ENCODE results near the gene CIAO3.

Gene CIAO3

GRCh38 chr16:682493-683395 lies 58.1 kb downstream of the CIAO3 start (continued):
- TF ChIP-seq ZNF513 (tag by site-specific recombination; IDR thresholded peaks at IDR 0.05) (peak; percentile 77), SP2 (tag by site-specific recombination; IDR thresholded peaks at IDR 0.05) (peak; percentile 40; the same call in 1 of the 2 replicates), PRDM10 (tag by site-specific recombination; IDR thresholded peaks at IDR 0.05) (peak; percentile 91), ZNF621 (tag by site-specific recombination; IDR thresholded peaks at IDR 0.05) (no peak), ZNF449 (tag by site-specific recombination; IDR thresholded peaks at IDR 0.05) (no peak), ZNF549 (tag by site-specific recombination; IDR thresholded peaks at IDR 0.05) (no peak), CTCF (tag by site-specific recombination; IDR thresholded peaks at IDR 0.05) (peak; percentile 69), ZNF211 (tag by site-specific recombination; IDR thresholded peaks at IDR 0.05; ENCODE audit: low read depth) (no peak), ELK4 (IDR thresholded peaks at IDR 0.05; ENCODE audit: borderline replicate concordance, low read depth, low read length) (no peak), ZNF148 (tag by site-specific recombination; IDR thresholded peaks at IDR 0.05; ENCODE audit: borderline replicate concordance) (no peak), ZFP41 (tag by site-specific recombination; IDR thresholded peaks at IDR 0.05; ENCODE audit: borderline replicate concordance) (no peak), YY2 (tag by site-specific recombination; IDR thresholded peaks at IDR 0.05) (no peak), ZNF2 (tag by site-specific recombination; IDR thresholded peaks at IDR 0.05) (peak; percentile 56; the same call in 1 of the 2 replicates), ZNF677 (tag by site-specific recombination; IDR thresholded peaks at IDR 0.05) (no peak), ZBTB48 (tag by site-specific recombination; IDR thresholded peaks at IDR 0.05) (0 out of 2 replicates have a peak, but pooled peaks have one; percentile 21), KLF17 (tag by site-specific recombination; IDR thresholded peaks at IDR 0.05) (peak; percentile 33; the same call in 1 of the 2 replicates), ZNF221 (tag by site-specific recombination; IDR thresholded peaks at IDR 0.05; ENCODE audit: borderline replicate concordance) (no peak), ZNF155 (tag by site-specific recombination; IDR thresholded peaks at IDR 0.05) (no peak), ZNF654 (tag by site-specific recombination; IDR thresholded peaks at IDR 0.05; ENCODE audit: low read depth) (no peak), ZNF266 (tag by site-specific recombination; IDR thresholded peaks at IDR 0.05; ENCODE audit: low read depth) (no peak), ZNF843 (tag by site-specific recombination; IDR thresholded peaks at IDR 0.05) (0 out of 2 replicates have a peak, but pooled peaks have one; percentile 12), ZNF350 (tag by site-specific recombination; IDR thresholded peaks at IDR 0.05) (no peak), IKZF3 (tag by site-specific recombination; IDR thresholded peaks at IDR 0.05) (peak; percentile 79; the same call in 1 of the 2 replicates), ZNF10 (tag by site-specific recombination; IDR thresholded peaks at IDR 0.05) (peak; percentile 94), ZNF610 (tag by site-specific recombination; IDR thresholded peaks at IDR 0.05; ENCODE audit: borderline replicate concordance) (no peak)
